ENCODE data around the gene CLDN19. TPM values are rescaled to one million over a fixed set of nuclear protein-coding genes. Genes with fewer than 3 reads are reported as not detected.

Gene CLDN19
- total and polyA plus RNA-seq, 12 donors: 0.20 to 0.91 TPM; not detected in 10

- Histone ChIP-seq H3K4me3 (no peak overlapping the region), H3K36me3 (replicated peaks in 1 of 2) (no peaks in the 10 kb centered on the region), H3K4me1 (replicated peaks in 1 of 2) (no peaks in the 10 kb centered on the region), H3K27ac (no peak overlapping the region), H3K27me3 (no peaks in the 10 kb centered on the region), H3K9me3 (replicated peaks in 1 of 3) (no peaks in the 10 kb centered on the region)
- intact Hi-C loops (cut with DNase I): no loop called here
- TF ChIP-seq POLR2A (IDR thresholded peaks at IDR 0.05) (no peak), CTCF (IDR thresholded peaks at IDR 0.05) (no peak)
- DNase-seq: peak in 1 of 7 donors; percentile 6
- 85 to 96% (median 91%) methylated on average over 7 to 8 of the region's 8 CpGs for WGBS, 4 donors
Measured at GRCh38 chr1:42736571-42737200, 3.4 kb downstream of the CLDN19 start.

GRCh38 chr1:42736152-42736551 lies 3.9 kb downstream of the CLDN19 start:
- intact Hi-C loops (cut with DNase I): no loop called here
- TF ChIP-seq CTCF (IDR thresholded peaks at IDR 0.05): peak in 1 of 6 experiments; percentile 19
- TF ChIP-seq POLR2A (IDR thresholded peaks at IDR 0.05): no peak
- no peaks in the 10 kb centered on the region for H3K36me3 ChIP-seq (replicated peaks in 1 of 2)
- no peak overlapping the region for H3K27ac ChIP-seq
- H3K4me3 ChIP-seq: no peak overlapping the region
- peak in 1 of 7 donors; percentile 13 for DNase-seq
- H3K4me1 ChIP-seq (replicated peaks in 1 of 2): no peaks in the 10 kb centered on the region
- H3K9me3 ChIP-seq (replicated peaks in 1 of 3): no peaks in the 10 kb centered on the region
- H3K27me3 ChIP-seq: no peaks in the 10 kb centered on the region
- WGBS, 4 donors: 65 to 80% (median 67%) methylated on average over 3 to 4 of the region's 4 CpGs

- H3K27ac ChIP-seq: no peak overlapping the region
- peak in 1 of 7 donors; percentile 5 for DNase-seq
- intact Hi-C loops (cut with DNase I): no loop called here
- no peak overlapping the region for H3K4me3 ChIP-seq
- H3K4me1 ChIP-seq (replicated peaks in 1 of 2): no peaks in the 10 kb centered on the region
- H3K36me3 ChIP-seq (replicated peaks in 1 of 2): no peaks in the 10 kb centered on the region
- no peak for TF ChIP-seq POLR2A (IDR thresholded peaks at IDR 0.05)
- TF ChIP-seq CTCF (IDR thresholded peaks at IDR 0.05): no peak
- H3K27me3 ChIP-seq: no peaks in the 10 kb centered on the region
- no peaks in the 10 kb centered on the region for H3K9me3 ChIP-seq (replicated peaks in 1 of 3)
- 66 to 91% (median 85%) methylated on average over 9 to 14 of the region's 14 CpGs for WGBS, 4 donors
Measured at GRCh38 chr1:42735477-42736105, 4.4 kb downstream of the CLDN19 start.

GRCh38 chr1:42735056-42735455 lies 5.0 kb downstream of the CLDN19 start:
- no peak for TF ChIP-seq CTCF (IDR thresholded peaks at IDR 0.05)
- no peak for TF ChIP-seq POLR2A (IDR thresholded peaks at IDR 0.05)
- H3K4me3 ChIP-seq: no peak overlapping the region
- H3K27ac ChIP-seq: no peak overlapping the region
- H3K4me1 ChIP-seq (replicated peaks in 1 of 2): no peaks in the 10 kb centered on the region
- peak in 1 of 7 donors; percentile 14 for DNase-seq
- H3K9me3 ChIP-seq (replicated peaks in 1 of 3): no peaks in the 10 kb centered on the region
- 67 to 90% (median 85%) methylated on average over 3 to 11 of the region's 11 CpGs for WGBS, 4 donors
- no peaks in the 10 kb centered on the region for H3K27me3 ChIP-seq
- H3K36me3 ChIP-seq (replicated peaks in 1 of 2): no peaks in the 10 kb centered on the region
- intact Hi-C loops (cut with DNase I): no loop called here
